ENCODE measurements around the gene PKP1.

Gene PKP1

GRCh38 chr1:201325678-201326060, 42.4 kb downstream of the PKP1 start:
- Histone ChIP-seq H3K27ac (ENCODE audit: low read depth, low read length) (no peak overlapping the region), H3K9me2 (replicated peaks; ENCODE audit: control insufficient read depth, low read length) (no peaks in the 10 kb centered on the region), H3K4me2 (ENCODE audit: low read length) (no peak overlapping the region), H4K20me1 (ENCODE audit: control insufficient read depth, insufficient read depth, low read depth, low read length) (no peaks in the 10 kb centered on the region), H3K4me1 (ENCODE audit: control insufficient read depth, low read length) (no peaks in the 10 kb centered on the region), H3K79me2 (ENCODE audit: control insufficient read depth, low read length) (no peaks in the 10 kb centered on the region), H3K36me3 (ENCODE audit: control insufficient read depth, low read length) (no peaks in the 10 kb centered on the region), H3F3A (ENCODE audit: control insufficient read depth, insufficient read depth) (no peaks in the 10 kb centered on the region), H3K9me3 (ENCODE audit: control insufficient read depth, insufficient read depth, low read length) (no peaks in the 10 kb centered on the region), H3K27me3 (ENCODE audit: control insufficient read depth, low read length) (no peaks in the 10 kb centered on the region), H3K4me3 (ENCODE audit: low read length) (no peak overlapping the region)
- TF ChIP-seq CTCF (IDR thresholded peaks at IDR 0.05; ENCODE audit: low read depth, low read length, poor library complexity, severe bottlenecking) (no peak), EZH2phosphoT487 (IDR thresholded peaks at IDR 0.05; ENCODE audit: borderline replicate concordance, low read length) (no peak)

- H3K9me3 ChIP-seq (ENCODE audit: control insufficient read depth, insufficient read depth, low read length), result no peaks in the 10 kb centered on the region
- H3F3A ChIP-seq (ENCODE audit: control insufficient read depth, insufficient read depth), result no peaks in the 10 kb centered on the region
- TF ChIP-seq CTCF (IDR thresholded peaks at IDR 0.05; ENCODE audit: low read depth, low read length, poor library complexity, severe bottlenecking), result no peak
- TF ChIP-seq EZH2phosphoT487 (IDR thresholded peaks at IDR 0.05; ENCODE audit: borderline replicate concordance, low read length), result no peak
Measured at GRCh38 chr1:201326710-201327109, 43.4 kb downstream of the PKP1 start.

GRCh38 chr1:201327687-201328240, 44.5 kb downstream of the PKP1 start:
- no peaks in the 10 kb centered on the region for H3K4me1 ChIP-seq (ENCODE audit: control insufficient read depth, low read length)
- H3K9me2 ChIP-seq (replicated peaks; ENCODE audit: control insufficient read depth, low read length), result no peaks in the 10 kb centered on the region
- H3K36me3 ChIP-seq (ENCODE audit: control insufficient read depth, low read length), result no peaks in the 10 kb centered on the region
- H3K9me3 ChIP-seq (ENCODE audit: control insufficient read depth, insufficient read depth, low read length), result no peaks in the 10 kb centered on the region
- no peaks in the 10 kb centered on the region for H3K27me3 ChIP-seq (ENCODE audit: control insufficient read depth, low read length)
- H3K27ac ChIP-seq (ENCODE audit: low read depth, low read length), result no peak overlapping the region
- no peaks in the 10 kb centered on the region for H3K79me2 ChIP-seq (ENCODE audit: control insufficient read depth, low read length)
- no peaks in the 10 kb centered on the region for H3F3A ChIP-seq (ENCODE audit: control insufficient read depth, insufficient read depth)
- H3K4me3 ChIP-seq (ENCODE audit: low read length), result no peak overlapping the region
- TF ChIP-seq CTCF (IDR thresholded peaks at IDR 0.05; ENCODE audit: low read depth, low read length, poor library complexity, severe bottlenecking) (no peak), EZH2phosphoT487 (IDR thresholded peaks at IDR 0.05; ENCODE audit: borderline replicate concordance, low read length) (no peak)
- no peak overlapping the region for H3K4me2 ChIP-seq (ENCODE audit: low read length)
- no peaks in the 10 kb centered on the region for H4K20me1 ChIP-seq (ENCODE audit: control insufficient read depth, insufficient read depth, low read depth, low read length)

More at GRCh38 chr1:201326710-201327109, 43.4 kb downstream of the PKP1 start:
- Histone ChIP-seq H3K4me2 (ENCODE audit: low read length) (no peak overlapping the region), H4K20me1 (ENCODE audit: control insufficient read depth, insufficient read depth, low read depth, low read length) (no peaks in the 10 kb centered on the region), H3K4me1 (ENCODE audit: control insufficient read depth, low read length) (no peaks in the 10 kb centered on the region), H3K79me2 (ENCODE audit: control insufficient read depth, low read length) (no peaks in the 10 kb centered on the region), H3K27ac (ENCODE audit: low read depth, low read length) (no peak overlapping the region), H3K27me3 (ENCODE audit: control insufficient read depth, low read length) (no peaks in the 10 kb centered on the region), H3K4me3 (ENCODE audit: low read length) (no peak overlapping the region), H3K36me3 (ENCODE audit: control insufficient read depth, low read length) (no peaks in the 10 kb centered on the region), H3K9me2 (replicated peaks; ENCODE audit: control insufficient read depth, low read length) (no peaks in the 10 kb centered on the region)

All from DOHH2 (cell line).